ENCODE results near the gene ERC2. TPM values are rescaled to one million over a fixed set of nuclear protein-coding genes. Genes with fewer than 3 reads are reported as not detected.

ERC2 gene
- total RNA-seq, 1 experiment from 2014 or later = 0.90 TPM

GRCh38 chr3:56055951-56056350 is 412.3 kb downstream of the ERC2 start:
- Histone ChIP-seq H3K36me3 (ENCODE audit: insufficient read depth, low read length, poor library complexity, severe bottlenecking) (no peaks in the 10 kb centered on the region), H3K9me3 (ENCODE audit: low read depth, low read length, poor library complexity, severe bottlenecking) (no peaks in the 10 kb centered on the region), H3K4me3 (ENCODE audit: low read depth, low read length, poor library complexity, severe bottlenecking) (no peak overlapping the region), H3K27me3 (replicated peaks; ENCODE audit: insufficient read depth, low read depth, low read length, poor library complexity) (no peaks in the 10 kb centered on the region), H3K27ac (ENCODE audit: low read depth, low read length, poor library complexity, severe bottlenecking) (no peak overlapping the region), H3K4me1 (ENCODE audit: insufficient read depth, low read length, poor library complexity, severe bottlenecking) (no peaks in the 10 kb centered on the region)
- TF ChIP-seq CTCF (conservative IDR thresholded peaks at IDR 0.05; ENCODE audit: low read depth, low read length) (no peak), EZH2 (IDR thresholded peaks at IDR 0.05; ENCODE audit: borderline replicate concordance, low read depth, low read length, poor library complexity, severe bottlenecking) (no peak)
- no TSS peak for BruUV-seq (replicated peaks)
- CTCF ChIA-PET = no interaction called here
- DNase-seq (ENCODE audit: low spot score) = no peak
- POLR2A ChIA-PET (ENCODE audit: low non-redundant PET) = no interaction called here
- intact Hi-C loops (cut with micrococcal nuclease; ENCODE audit: unreplicated experiment) = no loop called here

GRCh38 chr3:56055546-56055945 is 412.7 kb downstream of the ERC2 start:
- Histone ChIP-seq H3K36me3 (ENCODE audit: insufficient read depth, low read length, poor library complexity, severe bottlenecking) (no peaks in the 10 kb centered on the region), H3K9me3 (ENCODE audit: low read depth, low read length, poor library complexity, severe bottlenecking) (no peaks in the 10 kb centered on the region), H3K27me3 (replicated peaks; ENCODE audit: insufficient read depth, low read depth, low read length, poor library complexity) (no peaks in the 10 kb centered on the region), H3K4me3 (ENCODE audit: low read depth, low read length, poor library complexity, severe bottlenecking) (no peak overlapping the region), H3K27ac (ENCODE audit: low read depth, low read length, poor library complexity, severe bottlenecking) (no peak overlapping the region), H3K4me1 (ENCODE audit: insufficient read depth, low read length, poor library complexity, severe bottlenecking) (no peaks in the 10 kb centered on the region)
- DNase-seq (ENCODE audit: low spot score) = no peak
- TF ChIP-seq EZH2 (IDR thresholded peaks at IDR 0.05; ENCODE audit: borderline replicate concordance, low read depth, low read length, poor library complexity, severe bottlenecking) (no peak), CTCF (conservative IDR thresholded peaks at IDR 0.05; ENCODE audit: low read depth, low read length) (no peak)
- CTCF ChIA-PET = no interaction called here
- BruUV-seq (replicated peaks) = no TSS peak
- intact Hi-C loops (cut with micrococcal nuclease; ENCODE audit: unreplicated experiment) = no loop called here
- POLR2A ChIA-PET (ENCODE audit: low non-redundant PET) = no interaction called here

GRCh38 chr3:56054844-56055243 is 413.4 kb downstream of the ERC2 start:
- no peak for DNase-seq (ENCODE audit: low spot score)
- H3K27ac ChIP-seq (ENCODE audit: low read depth, low read length, poor library complexity, severe bottlenecking) = no peak overlapping the region
- no peaks in the 10 kb centered on the region for H3K27me3 ChIP-seq (replicated peaks; ENCODE audit: insufficient read depth, low read depth, low read length, poor library complexity)
- TF ChIP-seq EZH2 (IDR thresholded peaks at IDR 0.05; ENCODE audit: borderline replicate concordance, low read depth, low read length, poor library complexity, severe bottlenecking) (no peak), CTCF (conservative IDR thresholded peaks at IDR 0.05; ENCODE audit: low read depth, low read length) (no peak)
- H3K9me3 ChIP-seq (ENCODE audit: low read depth, low read length, poor library complexity, severe bottlenecking) = no peaks in the 10 kb centered on the region
- H3K36me3 ChIP-seq (ENCODE audit: insufficient read depth, low read length, poor library complexity, severe bottlenecking) = no peaks in the 10 kb centered on the region
- intact Hi-C loops (cut with micrococcal nuclease; ENCODE audit: unreplicated experiment) = no loop called here
- ChIA-PET POLR2A (ENCODE audit: low non-redundant PET) (no interaction called here), CTCF (no interaction called here)
- no peak overlapping the region for H3K4me3 ChIP-seq (ENCODE audit: low read depth, low read length, poor library complexity, severe bottlenecking)
- no TSS peak for BruUV-seq (replicated peaks)
- no peaks in the 10 kb centered on the region for H3K4me1 ChIP-seq (ENCODE audit: insufficient read depth, low read length, poor library complexity, severe bottlenecking)

Data from A673 (cell line).